GM06990 (cell line): ENCODE data around the gene CLPTM1L.
"Not testable (repeated sequence)": the region's sequence is repeated elsewhere in the genome, so short reads cannot be mapped to it uniquely, and the experiment has no call there.

ENCODE experiments used
- DNase-seq: peaks from one replicate; pipeline ENCODE4 v3.0.0-alpha.2; 2011; ENCODE audit not compliant: insufficient read length; ENCODE audit errors: extremely low read depth
- H3K27me3 ChIP-seq: replicated peaks from 2 replicates; pipeline ENCODE4 v1.6.0; 2011; ENCODE audit warnings: low read length; ENCODE audit not compliant: control insufficient read depth, insufficient read depth
- H3K36me3 ChIP-seq: 2 replicates; pipeline ENCODE4 v1.5.1; 2011; ENCODE audit warnings: low read length; ENCODE audit not compliant: control insufficient read depth, insufficient read depth
- H3K4me3 ChIP-seq: replicated peaks from 2 replicates; pipeline ENCODE4 v1.5.1; 2011; ENCODE audit warnings: low read depth, mild to moderate bottlenecking, control low read depth, low read length
- TF ChIP-seq, protein P1 (sequence below): IDR thresholded peaks from 2 replicates; pipeline ENCODE4 v1.5.1; 2011; ENCODE audit warnings: low read length, control low read depth, mild to moderate bottlenecking, inconsistent platforms; ENCODE audit not compliant: insufficient read depth, poor library complexity, severe bottlenecking

Gene CLPTM1L

GRCh38 chr5:1288439-1289335 is 56.2 kb downstream of the CLPTM1L start:
- DNase-seq = no peak
- Histone ChIP-seq H3K36me3 (no peaks in the 10 kb centered on the region), H3K27me3 (no peaks in the 10 kb centered on the region), H3K4me3 (no peak overlapping the region)
- TF ChIP-seq, protein P1, sequence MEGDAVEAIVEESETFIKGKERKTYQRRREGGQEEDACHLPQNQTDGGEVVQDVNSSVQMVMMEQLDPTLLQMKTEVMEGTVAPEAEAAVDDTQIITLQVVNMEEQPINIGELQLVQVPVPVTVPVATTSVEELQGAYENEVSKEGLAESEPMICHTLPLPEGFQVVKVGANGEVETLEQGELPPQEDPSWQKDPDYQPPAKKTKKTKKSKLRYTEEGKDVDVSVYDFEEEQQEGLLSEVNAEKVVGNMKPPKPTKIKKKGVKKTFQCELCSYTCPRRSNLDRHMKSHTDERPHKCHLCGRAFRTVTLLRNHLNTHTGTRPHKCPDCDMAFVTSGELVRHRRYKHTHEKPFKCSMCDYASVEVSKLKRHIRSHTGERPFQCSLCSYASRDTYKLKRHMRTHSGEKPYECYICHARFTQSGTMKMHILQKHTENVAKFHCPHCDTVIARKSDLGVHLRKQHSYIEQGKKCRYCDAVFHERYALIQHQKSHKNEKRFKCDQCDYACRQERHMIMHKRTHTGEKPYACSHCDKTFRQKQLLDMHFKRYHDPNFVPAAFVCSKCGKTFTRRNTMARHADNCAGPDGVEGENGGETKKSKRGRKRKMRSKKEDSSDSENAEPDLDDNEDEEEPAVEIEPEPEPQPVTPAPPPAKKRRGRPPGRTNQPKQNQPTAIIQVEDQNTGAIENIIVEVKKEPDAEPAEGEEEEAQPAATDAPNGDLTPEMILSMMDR = no peak

DNA sequence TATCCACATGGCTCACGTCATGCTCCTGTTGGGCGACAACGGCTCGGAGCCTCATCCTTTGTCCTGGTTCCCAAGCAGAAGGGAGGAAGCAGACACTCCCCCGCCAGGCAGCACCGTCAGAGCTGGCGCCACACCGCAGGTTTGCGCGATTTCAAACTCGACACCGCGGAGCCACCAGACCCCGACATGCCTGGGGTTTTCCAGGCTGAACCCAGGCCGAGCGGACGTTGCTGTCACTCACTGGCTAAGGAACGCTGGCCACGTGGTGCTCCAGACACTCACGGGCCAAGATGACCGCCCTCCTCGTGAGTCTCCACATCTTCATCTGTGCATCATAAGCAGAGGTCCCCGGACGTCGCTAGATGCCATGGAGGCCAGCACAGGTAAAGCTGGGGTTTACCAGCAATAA is 59.0 kb downstream of the CLPTM1L start:
- H3K4me3 ChIP-seq = no peak overlapping the region
- DNase-seq = no peak
- H3K27me3 ChIP-seq = no peaks in the 10 kb centered on the region
- no peaks in the 10 kb centered on the region for H3K36me3 ChIP-seq
- TF ChIP-seq, protein P1 = no peak

- TF ChIP-seq, protein P1 = no peak
- no peaks in the 10 kb centered on the region for H3K27me3 ChIP-seq
- no peak overlapping the region for H3K4me3 ChIP-seq
- no peaks in the 10 kb centered on the region for H3K36me3 ChIP-seq
- DNase-seq = no peak
Measured at GRCh38 chr5:1285141-1285540, 59.8 kb downstream of the CLPTM1L start.

- H3K4me3 ChIP-seq, DNase-seq, H3K27me3 ChIP-seq, H3K36me3 ChIP-seq: not testable (repeated sequence)
Measured at GRCh38 chr5:1284336-1284970, 60.4 kb downstream of the CLPTM1L start.

- not testable (repeated sequence) for DNase-seq, H3K36me3 ChIP-seq
Measured at GRCh38 chr5:1283729-1284041, 61.2 kb downstream of the CLPTM1L start.

DNA sequence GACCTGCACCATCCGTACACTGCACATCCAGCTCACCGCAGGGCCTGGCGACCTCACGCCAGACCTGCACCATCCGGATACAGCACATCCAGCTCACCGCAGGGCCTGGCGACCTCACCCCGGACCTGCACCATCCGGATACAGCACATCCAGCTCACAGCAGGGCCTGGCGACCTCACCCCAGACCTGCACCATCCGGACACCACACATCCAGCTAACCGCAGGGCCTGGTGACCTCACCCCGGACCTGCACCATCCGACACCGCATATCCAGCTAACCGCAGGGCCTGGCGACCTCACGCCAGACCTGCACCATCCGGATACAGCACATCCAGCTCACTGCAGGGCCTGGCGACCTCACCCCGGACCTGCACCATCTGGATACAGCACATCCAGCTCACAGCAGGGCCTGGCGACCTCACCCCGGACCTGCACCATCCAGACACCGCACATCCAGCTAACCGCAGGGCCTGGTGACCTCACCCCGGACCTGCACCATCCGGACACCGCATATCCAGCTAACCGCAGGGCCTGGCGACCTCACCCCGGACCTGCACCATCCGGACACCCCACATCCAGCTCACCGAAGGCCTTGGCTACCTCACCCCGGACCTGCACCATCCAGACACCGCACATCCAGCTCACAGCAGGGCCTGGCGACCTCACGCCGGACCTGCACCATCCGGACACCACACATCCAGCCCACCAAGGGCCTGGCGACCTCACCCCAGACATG is 61.7 kb downstream of the CLPTM1L start:
- not testable (repeated sequence) for H3K36me3 ChIP-seq, H3K27me3 ChIP-seq, H3K4me3 ChIP-seq, DNase-seq

More at GRCh38 chr5:1283729-1284041, 61.2 kb downstream of the CLPTM1L start:
- H3K4me3 ChIP-seq, H3K27me3 ChIP-seq: not testable (repeated sequence)
